ENCODE results near the gene GNPAT. TPM values are rescaled to one million over a fixed set of nuclear protein-coding genes. Genes with fewer than 3 reads are reported as not detected.

Gene GNPAT
- total and polyA plus RNA-seq, 10 of the 15 experiments (the other 5 are each of a cell fraction or from before 2014, with no cell fraction given) = 24.0 to 70.6 (median 47.2) TPM

DNA sequence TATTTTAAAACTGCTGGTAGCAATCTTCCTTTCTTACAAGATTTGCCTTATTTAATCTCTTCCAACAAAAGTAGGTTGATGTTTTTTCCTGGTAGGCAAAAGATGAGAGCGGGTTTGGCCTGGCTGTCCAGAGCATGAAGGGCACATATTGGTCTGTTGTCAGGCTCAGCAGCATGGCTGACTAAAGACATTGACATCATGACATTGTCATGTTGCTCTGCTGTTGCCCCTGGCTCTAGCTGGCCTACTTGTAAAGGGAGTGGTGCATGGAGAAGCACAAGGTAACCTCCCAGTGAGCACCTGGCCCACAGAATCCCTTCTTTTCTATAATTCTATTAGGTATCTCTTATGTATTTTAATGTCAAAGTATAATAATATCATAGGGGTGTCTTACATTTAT, 23.6 kb downstream of the GNPAT start:
- H3K27me3 ChIP-seq (replicated peaks in 1 of 2; ENCODE audit: control insufficient read depth in 2 of 2, insufficient read depth in 2 of 2, low read length in 1 of 2) = no peaks in the 10 kb centered on the region
- peaks cover 5% of the 10 kb centered on the region; the same call in 2 of the 3 replicates for H3K9me3 ChIP-seq (replicated peaks; ENCODE audit: control insufficient read depth, insufficient read depth, low read length)
- no peak for TF ChIP-seq SUPT20H (IDR thresholded peaks at IDR 0.05; ENCODE audit: borderline replicate concordance, control insufficient read depth, low read depth, low read length)
- no peak for TF ChIP-seq MYB (IDR thresholded peaks at IDR 0.05; ENCODE audit: borderline replicate concordance, low read depth, low read length)
- no peak for TF ChIP-seq HDGF (IDR thresholded peaks at IDR 0.05)
- no peak for TF ChIP-seq KLF5 (IDR thresholded peaks at IDR 0.05; ENCODE audit: partially characterized antibody)
- no peak for TF ChIP-seq KDM1A (IDR thresholded peaks at IDR 0.05; ENCODE audit: borderline replicate concordance)
- TF ChIP-seq, protein P1, sequence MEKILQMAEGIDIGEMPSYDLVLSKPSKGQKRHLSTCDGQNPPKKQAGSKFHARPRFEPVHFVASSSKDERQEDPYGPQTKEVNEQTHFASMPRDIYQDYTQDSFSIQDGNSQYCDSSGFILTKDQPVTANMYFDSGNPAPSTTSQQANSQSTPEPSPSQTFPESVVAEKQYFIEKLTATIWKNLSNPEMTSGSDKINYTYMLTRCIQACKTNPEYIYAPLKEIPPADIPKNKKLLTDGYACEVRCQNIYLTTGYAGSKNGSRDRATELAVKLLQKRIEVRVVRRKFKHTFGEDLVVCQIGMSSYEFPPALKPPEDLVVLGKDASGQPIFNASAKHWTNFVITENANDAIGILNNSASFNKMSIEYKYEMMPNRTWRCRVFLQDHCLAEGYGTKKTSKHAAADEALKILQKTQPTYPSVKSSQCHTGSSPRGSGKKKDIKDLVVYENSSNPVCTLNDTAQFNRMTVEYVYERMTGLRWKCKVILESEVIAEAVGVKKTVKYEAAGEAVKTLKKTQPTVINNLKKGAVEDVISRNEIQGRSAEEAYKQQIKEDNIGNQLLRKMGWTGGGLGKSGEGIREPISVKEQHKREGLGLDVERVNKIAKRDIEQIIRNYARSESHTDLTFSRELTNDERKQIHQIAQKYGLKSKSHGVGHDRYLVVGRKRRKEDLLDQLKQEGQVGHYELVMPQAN (conservative IDR thresholded peaks at IDR 0.05) = no peak
- TF ChIP-seq CEBPZ (IDR thresholded peaks at IDR 0.05; ENCODE audit: low read depth, low read length) = no peak
- no peak for TF ChIP-seq LARP7 (IDR thresholded peaks at IDR 0.05)
- TF ChIP-seq GATAD2B (conservative IDR thresholded peaks at IDR 0.05; ENCODE audit: low read depth) = no peak
- TF ChIP-seq, protein P2, sequence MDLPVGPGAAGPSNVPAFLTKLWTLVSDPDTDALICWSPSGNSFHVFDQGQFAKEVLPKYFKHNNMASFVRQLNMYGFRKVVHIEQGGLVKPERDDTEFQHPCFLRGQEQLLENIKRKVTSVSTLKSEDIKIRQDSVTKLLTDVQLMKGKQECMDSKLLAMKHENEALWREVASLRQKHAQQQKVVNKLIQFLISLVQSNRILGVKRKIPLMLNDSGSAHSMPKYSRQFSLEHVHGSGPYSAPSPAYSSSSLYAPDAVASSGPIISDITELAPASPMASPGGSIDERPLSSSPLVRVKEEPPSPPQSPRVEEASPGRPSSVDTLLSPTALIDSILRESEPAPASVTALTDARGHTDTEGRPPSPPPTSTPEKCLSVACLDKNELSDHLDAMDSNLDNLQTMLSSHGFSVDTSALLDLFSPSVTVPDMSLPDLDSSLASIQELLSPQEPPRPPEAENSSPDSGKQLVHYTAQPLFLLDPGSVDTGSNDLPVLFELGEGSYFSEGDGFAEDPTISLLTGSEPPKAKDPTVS (IDR thresholded peaks at IDR 0.05; ENCODE audit: low read depth, low read length) = no peak
- TF ChIP-seq KAT2A (conservative IDR thresholded peaks at IDR 0.05; ENCODE audit: control insufficient read depth, low read depth, low read length) = no peak
- no peak for TF ChIP-seq RCOR1 (conservative IDR thresholded peaks at IDR 0.05; ENCODE audit: low read depth, low read length)
- no peak for TF ChIP-seq SREBF2 (IDR thresholded peaks at IDR 0.05; ENCODE audit: low read length)
- no peak for TF ChIP-seq RAD21 (IDR thresholded peaks at IDR 0.05; ENCODE audit: insufficient read depth, low read depth, low read length)
- no peak for TF ChIP-seq ATF3 (IDR thresholded peaks at IDR 0.05; ENCODE audit: borderline replicate concordance, extremely low read depth, low read depth, low read length)
- TF ChIP-seq MTA3 (IDR thresholded peaks at IDR 0.05; ENCODE audit: borderline replicate concordance, low read length) = no peak
- TF ChIP-seq ZNF24 (IDR thresholded peaks at IDR 0.05) = no peak
- no peak overlapping the region for H3K4me2 ChIP-seq (ENCODE audit: control insufficient read depth, insufficient read depth)
- CTCF ChIA-PET = no interaction called here
- no peak for DNase-seq (ENCODE audit: low read depth, low spot score)
- POLR2A ChIA-PET = no interaction called here
- SMC1A ChIA-PET (ENCODE audit: uncharacterized antibody, unreplicated experiment) = no interaction called here
- H3K79me2 ChIP-seq (ENCODE audit: control insufficient read depth, insufficient read depth, low read length) = no peaks in the 10 kb centered on the region
- no peak overlapping the region for H3K9ac ChIP-seq (ENCODE audit: control insufficient read depth, insufficient read depth, low read length)
- in situ Hi-C loops (cut with MboI) = no loop called here
- no peak overlapping the region for H3K4me3 ChIP-seq
- H3K27ac ChIP-seq (ENCODE audit: control insufficient read depth, insufficient read depth) = no peak overlapping the region
- intact Hi-C loops (cut with micrococcal nuclease; ENCODE audit: unreplicated experiment) = no loop called here
- no peak for ATAC-seq
- no peak for FAIRE-seq
- H3K36me3 ChIP-seq (ENCODE audit: control insufficient read depth in 2 of 2, insufficient read depth in 2 of 2, low read length in 1 of 2) = peaks cover 2 to 44% of the 10 kb centered on the region in 2 experiments
- no peaks in the 10 kb centered on the region for H3K4me1 ChIP-seq (ENCODE audit: control insufficient read depth, insufficient read depth, low read length)
- H2AFZ ChIP-seq (ENCODE audit: control insufficient read depth, low read depth, low read length) = no peak overlapping the region
- H4K20me1 ChIP-seq (ENCODE audit: control insufficient read depth, insufficient read depth) = no peaks in the 10 kb centered on the region
- BruUV-seq (replicated peaks) = no TSS peak
- WGBS (ENCODE audit: insufficient coverage, insufficient replicate concordance, low lambda C conversion rate, missing lambda C conversion rate) = 94% methylated on average over 1 of the region's 1 CpG
- RAD21 ChIA-PET (ENCODE audit: unreplicated experiment) = no interaction called here

All from GM12878 (cell line).